ENCODE measurements around the gene COL23A1.

The COL23A1 gene

DNA sequence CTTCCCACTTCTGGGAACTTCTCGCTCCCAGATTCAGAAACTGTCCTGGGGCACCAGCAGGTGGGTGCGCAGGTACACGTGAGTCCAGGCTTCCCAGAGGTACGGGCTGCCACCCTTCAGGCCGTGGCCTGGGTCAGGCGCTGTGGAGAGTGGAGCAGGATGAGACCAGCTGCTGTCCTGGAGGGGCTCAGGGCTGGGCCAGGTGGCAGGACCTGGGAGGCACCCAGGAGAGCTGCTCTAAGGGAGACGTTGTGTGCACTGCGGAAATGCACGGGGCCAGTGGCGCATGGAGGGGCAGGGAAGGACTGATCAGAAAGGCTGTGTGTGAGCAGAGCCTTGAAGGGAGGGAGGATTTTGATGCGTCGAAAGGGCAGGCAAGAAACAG lies 222.5 kb downstream of the COL23A1 start:
- no peaks in the 10 kb centered on the region for H3K9me3 ChIP-seq
- no peak overlapping the region for H3K27ac ChIP-seq
- H3K4me1 ChIP-seq (ENCODE audit: control insufficient read depth in 1 of 2, insufficient read depth in 1 of 2, low read depth in 1 of 2, low read length in 1 of 2), result peaks cover 11 to 17% of the 10 kb centered on the region in 2 experiments
- no peak overlapping the region for H3K4me3 ChIP-seq (ENCODE audit: low read depth in 1 of 2, low read length in 1 of 2)
- TF ChIP-seq, protein P1, sequence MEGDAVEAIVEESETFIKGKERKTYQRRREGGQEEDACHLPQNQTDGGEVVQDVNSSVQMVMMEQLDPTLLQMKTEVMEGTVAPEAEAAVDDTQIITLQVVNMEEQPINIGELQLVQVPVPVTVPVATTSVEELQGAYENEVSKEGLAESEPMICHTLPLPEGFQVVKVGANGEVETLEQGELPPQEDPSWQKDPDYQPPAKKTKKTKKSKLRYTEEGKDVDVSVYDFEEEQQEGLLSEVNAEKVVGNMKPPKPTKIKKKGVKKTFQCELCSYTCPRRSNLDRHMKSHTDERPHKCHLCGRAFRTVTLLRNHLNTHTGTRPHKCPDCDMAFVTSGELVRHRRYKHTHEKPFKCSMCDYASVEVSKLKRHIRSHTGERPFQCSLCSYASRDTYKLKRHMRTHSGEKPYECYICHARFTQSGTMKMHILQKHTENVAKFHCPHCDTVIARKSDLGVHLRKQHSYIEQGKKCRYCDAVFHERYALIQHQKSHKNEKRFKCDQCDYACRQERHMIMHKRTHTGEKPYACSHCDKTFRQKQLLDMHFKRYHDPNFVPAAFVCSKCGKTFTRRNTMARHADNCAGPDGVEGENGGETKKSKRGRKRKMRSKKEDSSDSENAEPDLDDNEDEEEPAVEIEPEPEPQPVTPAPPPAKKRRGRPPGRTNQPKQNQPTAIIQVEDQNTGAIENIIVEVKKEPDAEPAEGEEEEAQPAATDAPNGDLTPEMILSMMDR (IDR thresholded peaks at IDR 0.05), result no peak
- H3K36me3 ChIP-seq, result no peaks in the 10 kb centered on the region
- no peaks in the 10 kb centered on the region for H3K27me3 ChIP-seq

DNA sequence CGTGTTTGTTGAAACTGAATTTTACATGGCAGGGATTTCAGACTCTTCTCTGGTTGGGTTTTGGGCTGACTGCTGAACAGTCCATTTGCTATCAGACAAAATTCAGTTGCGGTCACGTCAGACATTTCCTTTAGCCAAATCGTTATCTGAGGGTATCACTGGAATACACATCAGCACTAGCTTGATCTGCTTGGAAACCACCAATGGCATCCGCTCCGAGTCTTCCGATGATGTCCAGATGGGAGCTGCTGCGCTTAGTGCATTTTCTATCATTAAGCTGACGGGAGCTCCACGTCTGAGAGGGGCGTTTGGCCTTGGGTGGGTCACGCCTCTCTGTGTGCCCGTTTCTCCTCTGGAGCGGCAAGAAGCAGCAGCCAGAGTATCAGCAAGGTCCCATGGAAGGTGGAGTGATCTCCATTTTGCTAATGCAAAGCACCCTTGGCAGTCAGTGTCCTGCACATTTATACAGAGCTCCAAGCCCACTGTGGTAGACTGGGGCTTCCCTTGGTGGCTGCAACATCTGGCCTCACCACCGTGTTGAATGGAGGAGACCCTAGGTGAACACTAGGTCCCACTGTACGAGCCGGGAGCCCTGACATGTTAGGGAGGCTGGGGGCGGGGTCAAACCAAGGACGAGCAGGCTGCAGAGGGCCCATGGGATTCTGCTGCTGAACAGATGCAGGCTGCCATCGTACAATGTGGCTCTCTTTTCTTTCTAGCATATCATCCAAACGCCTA lies 223.0 kb downstream of the COL23A1 start:
- no peaks in the 10 kb centered on the region for H3K9me3 ChIP-seq
- no peak overlapping the region for H3K27ac ChIP-seq
- H3K4me3 ChIP-seq (ENCODE audit: low read depth in 1 of 2, low read length in 1 of 2), result no peak overlapping the region
- no peaks in the 10 kb centered on the region for H3K27me3 ChIP-seq
- peaks cover 11 to 17% of the 10 kb centered on the region in 2 experiments for H3K4me1 ChIP-seq (ENCODE audit: control insufficient read depth in 1 of 2, insufficient read depth in 1 of 2, low read depth in 1 of 2, low read length in 1 of 2)
- no peaks in the 10 kb centered on the region for H3K36me3 ChIP-seq
- TF ChIP-seq, protein P1 (IDR thresholded peaks at IDR 0.05), result no peak

DNA sequence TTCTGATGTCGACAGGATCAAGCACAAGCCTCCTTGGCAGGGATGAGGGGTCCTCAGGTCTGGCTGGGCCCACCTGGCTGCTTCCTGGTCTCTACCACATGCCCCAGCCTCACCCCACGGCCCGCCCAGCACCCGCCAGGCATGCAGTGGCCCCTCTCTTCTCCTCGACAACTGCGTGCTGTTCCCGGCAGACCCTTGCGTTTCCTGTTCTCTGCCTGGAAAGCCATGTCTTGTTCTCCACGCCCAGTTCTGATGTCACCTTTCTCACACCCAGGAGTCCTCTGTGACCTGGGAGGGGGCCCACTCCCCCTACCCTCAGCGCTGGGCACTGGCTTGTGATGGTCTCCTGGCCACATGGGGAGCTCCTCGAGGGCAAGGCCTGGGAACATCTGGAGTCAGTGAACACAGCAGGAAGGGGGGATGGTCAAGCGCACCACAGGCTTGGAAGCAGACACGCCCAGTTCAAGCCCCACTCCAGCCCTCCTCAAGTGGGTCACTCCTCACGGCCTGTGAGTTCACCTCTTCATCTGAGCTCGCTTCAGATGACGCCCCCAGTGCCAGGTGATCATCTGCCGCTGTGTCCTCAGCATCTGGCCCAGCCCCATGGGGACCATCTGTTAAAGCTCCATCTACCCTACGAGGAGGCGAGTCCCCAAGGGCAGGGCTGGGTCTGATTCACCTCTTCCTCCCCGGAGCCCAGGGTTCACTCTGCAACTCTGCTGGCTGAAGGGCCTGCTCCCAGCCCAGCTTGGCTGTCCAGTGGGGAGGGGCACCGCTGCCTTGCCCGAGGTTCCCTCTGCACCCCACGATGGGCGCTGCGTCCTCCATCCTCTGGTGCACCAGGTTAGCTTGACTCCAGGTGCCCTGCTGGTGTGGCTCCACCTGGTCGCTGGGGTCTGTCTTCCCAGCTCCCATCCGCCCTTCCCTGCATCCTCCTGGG lies 224.4 kb downstream of the COL23A1 start:
- TF ChIP-seq, protein P1 (IDR thresholded peaks at IDR 0.05), result no peak
- Histone ChIP-seq H3K4me1 (ENCODE audit: control insufficient read depth in 1 of 2, insufficient read depth in 1 of 2, low read depth in 1 of 2, low read length in 1 of 2) (peaks cover 11 to 17% of the 10 kb centered on the region in 2 experiments), H3K36me3 (no peaks in the 10 kb centered on the region), H3K4me3 (ENCODE audit: low read depth in 1 of 2, low read length in 1 of 2) (no peak overlapping the region), H3K9me3 (no peaks in the 10 kb centered on the region), H3K27me3 (no peaks in the 10 kb centered on the region), H3K27ac (no peak overlapping the region)

DNA sequence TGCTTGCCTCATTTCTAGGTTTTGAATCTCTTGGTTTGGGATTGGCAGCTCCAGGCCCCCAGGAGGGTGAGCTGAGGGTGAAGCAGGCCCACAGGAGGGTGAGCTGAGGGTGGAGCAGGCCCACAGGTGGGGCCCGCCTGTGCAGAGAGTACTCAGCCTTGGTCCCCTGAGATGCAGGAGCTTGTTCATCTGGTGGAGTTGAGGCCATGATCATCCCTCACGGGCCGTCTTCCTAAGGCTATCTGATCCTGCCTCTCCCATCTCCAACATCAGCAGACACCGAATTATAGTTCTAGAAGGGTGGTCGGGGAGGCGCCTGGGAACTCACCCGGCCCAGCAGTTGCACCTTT lies 225.9 kb downstream of the COL23A1 start:
- Histone ChIP-seq H3K27me3 (no peaks in the 10 kb centered on the region), H3K36me3 (no peaks in the 10 kb centered on the region), H3K9me3 (no peaks in the 10 kb centered on the region), H3K4me3 (ENCODE audit: low read depth in 1 of 2, low read length in 1 of 2) (no peak overlapping the region), H3K27ac (peak overlapping the region; percentile 58), H3K4me1 (ENCODE audit: control insufficient read depth in 1 of 2, insufficient read depth in 1 of 2, low read depth in 1 of 2, low read length in 1 of 2) (peaks cover 11 to 17% of the 10 kb centered on the region in 2 experiments)
- TF ChIP-seq, protein P1 (IDR thresholded peaks at IDR 0.05), result no peak

DNA sequence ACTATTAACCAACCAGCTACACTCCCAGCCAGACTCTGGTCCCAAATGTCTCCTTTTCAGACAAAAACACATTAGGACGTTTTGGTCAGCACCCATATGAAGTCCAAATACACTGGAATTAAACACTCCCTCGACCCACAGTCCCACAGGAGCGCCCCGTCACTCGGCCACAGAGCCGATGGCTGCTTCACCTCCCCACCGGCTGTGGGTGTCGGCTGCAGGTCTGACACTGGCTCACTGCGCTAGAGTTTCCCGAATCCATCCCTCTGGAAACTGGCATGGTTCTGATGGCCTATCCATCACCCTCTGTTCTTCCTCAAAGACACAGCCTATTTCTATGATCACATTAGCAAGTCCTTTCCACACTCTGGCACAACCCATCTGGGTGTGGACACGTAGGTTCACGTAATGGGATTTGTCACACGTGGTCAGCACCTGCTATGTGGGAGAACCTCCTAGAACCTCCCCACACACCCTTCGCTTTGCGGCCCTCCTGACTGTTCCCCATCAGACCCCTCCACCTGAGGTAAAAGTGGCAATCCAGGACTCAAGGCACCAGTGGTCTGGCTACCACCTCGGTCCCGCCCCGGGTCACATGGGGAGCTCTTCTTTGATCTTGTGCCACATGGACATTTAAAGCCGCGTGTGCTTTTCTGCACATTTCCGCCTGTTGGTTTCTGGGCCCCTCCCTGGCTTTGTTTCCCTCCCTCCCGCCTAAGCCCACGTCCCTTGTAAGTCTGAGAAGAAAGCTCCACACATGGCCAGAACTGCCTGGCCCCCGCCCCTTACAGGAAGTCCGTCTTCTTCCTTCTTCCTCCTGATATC lies 226.5 kb downstream of the COL23A1 start:
- Histone ChIP-seq H3K4me1 (ENCODE audit: control insufficient read depth in 1 of 2, insufficient read depth in 1 of 2, low read depth in 1 of 2, low read length in 1 of 2) (peaks cover 11 to 17% of the 10 kb centered on the region in 2 experiments), H3K4me3 (ENCODE audit: low read depth in 1 of 2, low read length in 1 of 2) (no peak overlapping the region)
- TF ChIP-seq, protein P1 (IDR thresholded peaks at IDR 0.05), result no peak

More for the DNA sequence above, 226.5 kb downstream of the COL23A1 start:
- Histone ChIP-seq H3K27ac (peak overlapping the region; percentile 58), H3K36me3 (no peaks in the 10 kb centered on the region), H3K27me3 (no peaks in the 10 kb centered on the region), H3K9me3 (no peaks in the 10 kb centered on the region)

Data from neutrophil (primary cell).